SH-SY5Y (cell line): ENCODE results near the gene GCNT2.

Experiments used
- GATA2 ChIP-seq: IDR thresholded peaks from 2 replicates; pipeline ENCODE4 v1.6.1; 2011; ENCODE audit warnings: mild to moderate bottlenecking, low read depth, low read length
- GATA3 ChIP-seq: IDR thresholded peaks from 2 replicates; pipeline ENCODE4 v1.6.1; 2011; ENCODE audit warnings: low read depth, mild to moderate bottlenecking, low read length, moderate library complexity

- no peak for TF ChIP-seq GATA3
- TF ChIP-seq GATA2, result no peak
These were observed 38.5 kb downstream of the GCNT2 start for GRCh38 chr6:10559522-10560152.
